Activated CD4-positive, alpha-beta T cell treated with anti-CD3 and anti-CD28 coated beads for 48 hours (primary cell): ENCODE results near the gene LGALS9.
"Not testable (repeated sequence)": the region's sequence is repeated elsewhere in the genome, so short reads cannot be mapped to it uniquely, and the experiment has no call there.

Experiments used
- DNase-seq: peaks from one replicate; pipeline ENCODE4 v3.0.0-alpha.2; 2020

The LGALS9 gene

GRCh38 chr17:27603880-27604794 is 26.9 kb upstream of the LGALS9 start:
- no peak for DNase-seq

- no peak for DNase-seq
Observed at GRCh38 chr17:27605409-27605808, 25.6 kb upstream of the LGALS9 start.

- no peak for DNase-seq
Observed at GRCh38 chr17:27607521-27608091, 23.4 kb upstream of the LGALS9 start.

GRCh38 chr17:27608328-27609230 is 22.4 kb upstream of the LGALS9 start:
- peak; percentile 34 for DNase-seq

GRCh38 chr17:27609611-27610303 is 21.2 kb upstream of the LGALS9 start:
- peak; percentile 28 for DNase-seq

GRCh38 chr17:27610304-27610677 is 20.7 kb upstream of the LGALS9 start:
- DNase-seq = no peak

- peak; percentile 26 for DNase-seq
Observed at GRCh38 chr17:27612160-27612770, 18.7 kb upstream of the LGALS9 start.

GRCh38 chr17:27613433-27613832 is 17.6 kb upstream of the LGALS9 start:
- no peak for DNase-seq

- DNase-seq = no peak
Observed at GRCh38 chr17:27615121-27615520, 15.9 kb upstream of the LGALS9 start.

GRCh38 chr17:27616414-27616813 is 14.6 kb upstream of the LGALS9 start:
- DNase-seq = peak; percentile 15

- DNase-seq = no peak
Observed at GRCh38 chr17:27618417-27618816, 12.6 kb upstream of the LGALS9 start.

GRCh38 chr17:27620721-27621120 is 10.3 kb upstream of the LGALS9 start:
- no peak for DNase-seq

GRCh38 chr17:27621536-27621935 is 9.5 kb upstream of the LGALS9 start:
- no peak for DNase-seq

- DNase-seq = no peak
Observed at GRCh38 chr17:27621942-27622559, 8.9 kb upstream of the LGALS9 start.

- DNase-seq = no peak
Observed at GRCh38 chr17:27622986-27623385, 8.0 kb upstream of the LGALS9 start.

- no peak for DNase-seq
Observed at GRCh38 chr17:27623614-27624013, 7.4 kb upstream of the LGALS9 start.

GRCh38 chr17:27624539-27624938 is 6.4 kb upstream of the LGALS9 start:
- DNase-seq = no peak

GRCh38 chr17:27625856-27626255 is 5.1 kb upstream of the LGALS9 start:
- DNase-seq = no peak

- DNase-seq = no peak
Observed at GRCh38 chr17:27627514-27627913, 3.5 kb upstream of the LGALS9 start.

GRCh38 chr17:27628376-27628775 is 2.6 kb upstream of the LGALS9 start:
- DNase-seq = peak; percentile 16

- not testable (repeated sequence) for DNase-seq
Observed at GRCh38 chr17:27629260-27629659, 1.7 kb upstream of the LGALS9 start.

- peak; percentile 30 for DNase-seq
Observed at GRCh38 chr17:27631411-27631760, 398 bp downstream of the LGALS9 start.
